ENCODE data around the gene RPSA.

The RPSA gene

GRCh38 chr3:39388153-39388552 lies 18.4 kb upstream of the RPSA start:
- Histone ChIP-seq H3K27me3 (ENCODE audit: control insufficient read depth in 1 of 2, insufficient read depth in 2 of 2, low read length in 2 of 2) (no peaks in the 10 kb centered on the region), H3K4me1 (ENCODE audit: control insufficient read depth in 1 of 2, insufficient read depth in 2 of 2, low read length in 2 of 2) (peaks cover 26 to 33% of the 10 kb centered on the region in 2 donors), H3K9ac (ENCODE audit: low read depth in 1 of 2, low read length in 2 of 2) (no peak overlapping the region), H3K9me3 (ENCODE audit: control insufficient read depth in 1 of 2, low read length in 2 of 2) (no peaks in the 10 kb centered on the region), H3K4me3 (ENCODE audit: low read depth in 1 of 2, low read length in 2 of 2) (no peak overlapping the region), H3K36me3 (ENCODE audit: control insufficient read depth in 1 of 2, insufficient read depth in 2 of 2, low read length in 2 of 2) (peaks cover 27 to 33% of the 10 kb centered on the region in 2 donors), H3K27ac (ENCODE audit: low read depth, low read length) (no peak overlapping the region)

- Histone ChIP-seq H3K27me3 (ENCODE audit: control insufficient read depth in 1 of 2, insufficient read depth in 2 of 2, low read length in 2 of 2) (no peaks in the 10 kb centered on the region), H3K9ac (ENCODE audit: low read depth in 1 of 2, low read length in 2 of 2) (no peak overlapping the region), H3K4me1 (ENCODE audit: control insufficient read depth in 1 of 2, insufficient read depth in 2 of 2, low read length in 2 of 2) (peaks cover 26 to 33% of the 10 kb centered on the region in 2 donors), H3K4me3 (ENCODE audit: low read depth in 1 of 2, low read length in 2 of 2) (no peak overlapping the region), H3K9me3 (ENCODE audit: control insufficient read depth in 1 of 2, low read length in 2 of 2) (no peaks in the 10 kb centered on the region), H3K27ac (ENCODE audit: low read depth, low read length) (no peak overlapping the region), H3K36me3 (ENCODE audit: control insufficient read depth in 1 of 2, insufficient read depth in 2 of 2, low read length in 2 of 2) (peaks cover 30 to 40% of the 10 kb centered on the region in 2 donors)
Observed at GRCh38 chr3:39388741-39389248, 17.7 kb upstream of the RPSA start.

GRCh38 chr3:39390181-39390580 lies 16.3 kb upstream of the RPSA start:
- Histone ChIP-seq H3K27ac (ENCODE audit: low read depth, low read length) (no peak overlapping the region), H3K9ac (ENCODE audit: low read depth in 1 of 2, low read length in 2 of 2) (no peak overlapping the region), H3K9me3 (ENCODE audit: control insufficient read depth in 1 of 2, low read length in 2 of 2) (no peaks in the 10 kb centered on the region), H3K4me1 (ENCODE audit: control insufficient read depth in 1 of 2, insufficient read depth in 2 of 2, low read length in 2 of 2) (peaks cover 19 to 30% of the 10 kb centered on the region in 2 donors), H3K36me3 (ENCODE audit: control insufficient read depth in 1 of 2, insufficient read depth in 2 of 2, low read length in 2 of 2) (peaks cover 39 to 54% of the 10 kb centered on the region in 2 donors), H3K27me3 (ENCODE audit: control insufficient read depth in 1 of 2, insufficient read depth in 2 of 2, low read length in 2 of 2) (no peaks in the 10 kb centered on the region), H3K4me3 (ENCODE audit: low read depth in 1 of 2, low read length in 2 of 2) (no peak overlapping the region)

- Histone ChIP-seq H3K4me1 (ENCODE audit: control insufficient read depth in 1 of 2, insufficient read depth in 2 of 2, low read length in 2 of 2) (no peaks in the 10 kb centered on the region), H3K27me3 (ENCODE audit: control insufficient read depth in 1 of 2, insufficient read depth in 2 of 2, low read length in 2 of 2) (no peaks in the 10 kb centered on the region), H3K4me3 (ENCODE audit: low read depth in 1 of 2, low read length in 2 of 2) (no peak overlapping the region), H3K9me3 (ENCODE audit: control insufficient read depth in 1 of 2, low read length in 2 of 2) (no peaks in the 10 kb centered on the region), H3K27ac (ENCODE audit: low read depth, low read length) (no peak overlapping the region), H3K36me3 (ENCODE audit: control insufficient read depth in 1 of 2, insufficient read depth in 2 of 2, low read length in 2 of 2) (peaks cover 29 to 71% of the 10 kb centered on the region in 2 donors), H3K9ac (ENCODE audit: low read depth in 1 of 2, low read length in 2 of 2) (no peak overlapping the region)
Observed at GRCh38 chr3:39396690-39397089, 9.8 kb upstream of the RPSA start.

- Histone ChIP-seq H3K4me3 (ENCODE audit: low read depth in 1 of 2, low read length in 2 of 2) (no peak overlapping the region), H3K36me3 (ENCODE audit: control insufficient read depth in 1 of 2, insufficient read depth in 2 of 2, low read length in 2 of 2) (peaks cover 17 to 54% of the 10 kb centered on the region in 2 donors), H3K27ac (ENCODE audit: low read depth, low read length) (no peak overlapping the region), H3K4me1 (ENCODE audit: control insufficient read depth in 1 of 2, insufficient read depth in 2 of 2, low read length in 2 of 2) (no peaks in the 10 kb centered on the region), H3K9me3 (ENCODE audit: control insufficient read depth in 1 of 2, low read length in 2 of 2) (no peaks in the 10 kb centered on the region), H3K27me3 (ENCODE audit: control insufficient read depth in 1 of 2, insufficient read depth in 2 of 2, low read length in 2 of 2) (no peaks in the 10 kb centered on the region), H3K9ac (ENCODE audit: low read depth in 1 of 2, low read length in 2 of 2) (no peak overlapping the region)
Observed at GRCh38 chr3:39398700-39399099, 7.8 kb upstream of the RPSA start.

GRCh38 chr3:39401983-39402382 lies 4.5 kb upstream of the RPSA start:
- peaks cover 0 to under 1% of the 10 kb centered on the region in 2 donors for H3K4me1 ChIP-seq (ENCODE audit: control insufficient read depth in 1 of 2, insufficient read depth in 2 of 2, low read length in 2 of 2)
- no peak overlapping the region for H3K27ac ChIP-seq (ENCODE audit: low read depth, low read length)
- no peaks in the 10 kb centered on the region for H3K27me3 ChIP-seq (ENCODE audit: control insufficient read depth in 1 of 2, insufficient read depth in 2 of 2, low read length in 2 of 2)
- no peak overlapping the region for H3K9ac ChIP-seq (ENCODE audit: low read depth in 1 of 2, low read length in 2 of 2)
- H3K9me3 ChIP-seq (ENCODE audit: control insufficient read depth in 1 of 2, low read length in 2 of 2) = no peaks in the 10 kb centered on the region
- no peak overlapping the region for H3K4me3 ChIP-seq (ENCODE audit: low read depth in 1 of 2, low read length in 2 of 2)
- peaks cover 0 to 21% of the 10 kb centered on the region in 2 donors for H3K36me3 ChIP-seq (ENCODE audit: control insufficient read depth in 1 of 2, insufficient read depth in 2 of 2, low read length in 2 of 2)

- no peak overlapping the region for H3K27ac ChIP-seq (ENCODE audit: low read depth, low read length)
- no peaks in the 10 kb centered on the region for H3K9me3 ChIP-seq (ENCODE audit: control insufficient read depth in 1 of 2, low read length in 2 of 2)
- H3K27me3 ChIP-seq (ENCODE audit: control insufficient read depth in 1 of 2, insufficient read depth in 2 of 2, low read length in 2 of 2) = no peaks in the 10 kb centered on the region
- H3K4me1 ChIP-seq (ENCODE audit: control insufficient read depth in 1 of 2, insufficient read depth in 2 of 2, low read length in 2 of 2) = peaks cover 14 to 19% of the 10 kb centered on the region in 2 donors
- no peak overlapping the region for H3K4me3 ChIP-seq (ENCODE audit: low read depth in 1 of 2, low read length in 2 of 2)
- no peak overlapping the region for H3K9ac ChIP-seq (ENCODE audit: low read depth in 1 of 2, low read length in 2 of 2)
- peaks cover 4 to 22% of the 10 kb centered on the region in 2 donors for H3K36me3 ChIP-seq (ENCODE audit: control insufficient read depth in 1 of 2, insufficient read depth in 2 of 2, low read length in 2 of 2)
Observed at GRCh38 chr3:39404943-39405686, 1.4 kb upstream of the RPSA start.

GRCh38 chr3:39405687-39406367 lies 693 bp upstream of the RPSA start:
- no peaks in the 10 kb centered on the region for H3K9me3 ChIP-seq (ENCODE audit: control insufficient read depth in 1 of 2, low read length in 2 of 2)
- H3K4me1 ChIP-seq (ENCODE audit: control insufficient read depth in 1 of 2, insufficient read depth in 2 of 2, low read length in 2 of 2) = peaks cover 16 to 19% of the 10 kb centered on the region in 2 donors
- peaks cover 10 to 28% of the 10 kb centered on the region in 2 donors for H3K36me3 ChIP-seq (ENCODE audit: control insufficient read depth in 1 of 2, insufficient read depth in 2 of 2, low read length in 2 of 2)

GRCh38 chr3:39407259-39407629 lies 724 bp downstream of the RPSA start:
- peak overlapping the region; percentile 84 to 89 for H3K9ac ChIP-seq (ENCODE audit: low read depth in 1 of 2, low read length in 2 of 2)
- peaks cover 16 to 19% of the 10 kb centered on the region in 2 donors for H3K4me1 ChIP-seq (ENCODE audit: control insufficient read depth in 1 of 2, insufficient read depth in 2 of 2, low read length in 2 of 2)
- H3K27me3 ChIP-seq (ENCODE audit: control insufficient read depth in 1 of 2, insufficient read depth in 2 of 2, low read length in 2 of 2) = no peaks in the 10 kb centered on the region
- no peak overlapping the region for H3K27ac ChIP-seq (ENCODE audit: low read depth, low read length)
- peak overlapping the region; percentile 84 to 93 for H3K4me3 ChIP-seq (ENCODE audit: low read depth in 1 of 2, low read length in 2 of 2)
- H3K9me3 ChIP-seq (ENCODE audit: control insufficient read depth in 1 of 2, low read length in 2 of 2) = no peaks in the 10 kb centered on the region
- peaks cover 23 to 42% of the 10 kb centered on the region in 2 donors for H3K36me3 ChIP-seq (ENCODE audit: control insufficient read depth in 1 of 2, insufficient read depth in 2 of 2, low read length in 2 of 2)

More at GRCh38 chr3:39405687-39406367, 693 bp upstream of the RPSA start:
- peak overlapping the region; percentile 84 to 93 for H3K4me3 ChIP-seq (ENCODE audit: low read depth in 1 of 2, low read length in 2 of 2)
- peak overlapping the region; percentile 61 for H3K27ac ChIP-seq (ENCODE audit: low read depth, low read length)
- no peaks in the 10 kb centered on the region for H3K27me3 ChIP-seq (ENCODE audit: control insufficient read depth in 1 of 2, insufficient read depth in 2 of 2, low read length in 2 of 2)
- H3K9ac ChIP-seq (ENCODE audit: low read depth in 1 of 2, low read length in 2 of 2) = peak overlapping the region; percentile 46 to 89

Measured in duodenal mucosa (tissue), 2 donors.